Omental fat pad (tissue), 4 donors: ENCODE data around the gene GDI1. TPM values are rescaled to one million over a fixed set of nuclear protein-coding genes. Genes with fewer than 3 reads are reported as not detected.

ENCODE experiments used
- ATAC-seq: fragments of 150-250 bp; one replicate; pipeline ENCODE4 v1.9.1; 2016; ENCODE audit warnings: mild to moderate bottlenecking, moderate library complexity; ENCODE audit not compliant: low FRiP score
- DNase-seq: peaks from one replicate; pipeline ENCODE4 v3.0.0-alpha.2; 2019; ENCODE audit warnings: low spot score
- total RNA-seq, 4 donors: library from RNA; depleted of rRNA; stranded (reverse); fragments of >200 nt; gene quantifications; one replicate each; pipeline ENCODE4 v1.1.0, GENCODE V29; 2016
- TF ChIP-seq, protein P1 (sequence below), 3 donors: fragments of 450-650 bp; IDR thresholded peaks; one replicate each; pipeline ENCODE4 v1.5.1; 2016 to 2017; ENCODE audit warnings: antibody characterized with exemption in 3 of 3, mild to moderate bottlenecking in 3 of 3, moderate library complexity in 2 of 3

GDI1 gene
- total RNA-seq, 4 donors from 2014 or later = 75.3 to 119 (median 96.9) TPM

DNA sequence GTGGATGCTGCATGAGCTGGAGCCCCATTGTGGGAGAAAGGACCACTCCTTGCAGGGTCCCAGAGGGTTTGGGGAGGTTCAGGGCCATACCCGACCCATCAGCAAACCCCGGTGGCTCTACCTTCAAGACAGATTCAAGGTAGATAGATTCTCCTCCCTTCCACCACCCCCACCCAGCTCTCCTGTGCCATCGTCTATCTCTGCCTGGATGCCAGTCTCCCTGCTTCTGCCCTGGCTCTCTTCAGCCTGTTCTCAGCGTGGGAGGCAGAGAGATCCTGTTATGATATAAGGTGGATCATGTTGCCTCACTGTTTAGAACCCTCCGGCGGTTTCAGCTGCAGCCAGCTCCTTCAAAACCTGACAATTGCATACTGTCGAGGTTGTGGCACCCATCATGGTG, 36.7 kb downstream of the GDI1 start:
- DNase-seq = no peak
- ATAC-seq = no peak
- TF ChIP-seq, protein P1, sequence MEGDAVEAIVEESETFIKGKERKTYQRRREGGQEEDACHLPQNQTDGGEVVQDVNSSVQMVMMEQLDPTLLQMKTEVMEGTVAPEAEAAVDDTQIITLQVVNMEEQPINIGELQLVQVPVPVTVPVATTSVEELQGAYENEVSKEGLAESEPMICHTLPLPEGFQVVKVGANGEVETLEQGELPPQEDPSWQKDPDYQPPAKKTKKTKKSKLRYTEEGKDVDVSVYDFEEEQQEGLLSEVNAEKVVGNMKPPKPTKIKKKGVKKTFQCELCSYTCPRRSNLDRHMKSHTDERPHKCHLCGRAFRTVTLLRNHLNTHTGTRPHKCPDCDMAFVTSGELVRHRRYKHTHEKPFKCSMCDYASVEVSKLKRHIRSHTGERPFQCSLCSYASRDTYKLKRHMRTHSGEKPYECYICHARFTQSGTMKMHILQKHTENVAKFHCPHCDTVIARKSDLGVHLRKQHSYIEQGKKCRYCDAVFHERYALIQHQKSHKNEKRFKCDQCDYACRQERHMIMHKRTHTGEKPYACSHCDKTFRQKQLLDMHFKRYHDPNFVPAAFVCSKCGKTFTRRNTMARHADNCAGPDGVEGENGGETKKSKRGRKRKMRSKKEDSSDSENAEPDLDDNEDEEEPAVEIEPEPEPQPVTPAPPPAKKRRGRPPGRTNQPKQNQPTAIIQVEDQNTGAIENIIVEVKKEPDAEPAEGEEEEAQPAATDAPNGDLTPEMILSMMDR (IDR thresholded peaks at IDR 0.05) = no peak

- no peak for ATAC-seq
These were observed 39.9 kb downstream of the GDI1 start for GRCh38 chrX:154476821-154477220.

GRCh38 chrX:154477891-154478477, 41.0 kb downstream of the GDI1 start:
- DNase-seq (no peak), ATAC-seq (no peak)
- TF ChIP-seq, protein P1 (IDR thresholded peaks at IDR 0.05) = no peak

More at GRCh38 chrX:154476821-154477220, 39.9 kb downstream of the GDI1 start:
- TF ChIP-seq, protein P1 (IDR thresholded peaks at IDR 0.05) = no peak
- DNase-seq = no peak

DNA sequence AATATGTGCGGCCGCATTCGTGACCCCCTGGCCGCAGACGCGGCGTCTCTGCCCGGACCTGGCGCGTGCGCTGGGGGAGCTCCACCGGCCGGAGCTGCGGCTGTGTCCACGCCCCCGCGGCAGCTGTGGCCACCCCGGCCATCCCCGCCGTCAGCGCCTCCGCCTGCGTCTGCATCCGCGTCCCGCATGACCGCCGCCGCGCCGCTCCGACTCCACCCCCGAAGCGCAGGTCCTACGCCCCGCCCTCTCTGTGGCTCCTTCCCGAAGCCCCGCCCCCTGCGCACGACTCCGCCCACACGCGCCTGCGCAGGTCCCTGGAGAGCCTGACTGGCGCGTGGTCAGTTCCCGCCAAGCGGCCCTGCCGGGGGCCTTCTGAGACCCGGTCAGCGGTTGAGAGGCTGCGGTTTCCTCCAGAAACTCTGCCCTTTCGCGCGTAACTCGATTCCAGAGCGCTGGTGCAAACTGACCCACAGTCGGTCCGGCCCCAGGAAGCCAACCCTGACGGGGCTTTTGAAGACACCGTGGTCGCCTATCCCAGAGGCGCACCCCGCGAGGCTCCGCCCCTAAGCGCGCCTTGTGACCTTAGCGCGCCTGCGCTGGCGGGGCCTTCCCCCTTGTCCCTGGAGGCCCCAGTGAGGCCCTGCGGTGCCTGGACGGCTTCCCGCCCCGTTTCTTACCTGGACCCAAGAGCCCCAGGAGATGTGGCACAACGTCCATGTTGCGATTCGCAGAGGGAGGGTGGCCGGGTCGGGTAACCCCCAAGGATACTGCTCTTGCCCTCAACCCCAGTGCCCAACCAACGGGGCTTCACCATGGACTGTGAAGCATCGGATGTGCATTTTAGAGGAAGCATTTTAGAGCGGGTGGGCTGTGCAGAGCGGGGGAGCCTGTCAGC, 42.0 kb downstream of the GDI1 start, which contains the start of gene LAGE3:
Gene LAGE3 (minus strand): TSS at position 554 of the 895 bp plus-strand sequence. CDS start 366 bp downstream, at position 188.
- DNase-seq (peak; percentile 82), ATAC-seq (peak; percentile 94)
- TF ChIP-seq, protein P1 (IDR thresholded peaks at IDR 0.05) = no peak

GRCh38 chrX:154481195-154481594, 44.2 kb downstream of the GDI1 start:
- TF ChIP-seq, protein P1 (IDR thresholded peaks at IDR 0.05) = no peak
- DNase-seq = no peak
- no peak for ATAC-seq

- no peak for DNase-seq
- TF ChIP-seq, protein P1 (IDR thresholded peaks at IDR 0.05) = no peak
- no peak for ATAC-seq
These were observed 45.1 kb downstream of the GDI1 start for GRCh38 chrX:154481911-154482601.
